Measurements from ENCODE around the gene CRLF1.
A peak's percentile ranks its signal among the peaks of the same experiment; 100 is the strongest.

Gene CRLF1

GRCh38 chr19:18636183-18636968 lies 29.8 kb upstream of the CRLF1 start:
- DNase-seq (ENCODE audit: low read depth in 2 of 2): peak; percentile 95 to 98

- DNase-seq (ENCODE audit: low read depth in 2 of 2): no peak
Observed at GRCh38 chr19:18635831-18636182, 29.2 kb upstream of the CRLF1 start.

- DNase-seq (ENCODE audit: low read depth in 2 of 2): no peak
Observed at GRCh38 chr19:18634612-18635297, 28.2 kb upstream of the CRLF1 start.

- DNase-seq (ENCODE audit: low read depth in 2 of 2): no peak
Observed at GRCh38 chr19:18633321-18633720, 26.7 kb upstream of the CRLF1 start.

- no peak for DNase-seq (ENCODE audit: low read depth in 2 of 2)
Observed at GRCh38 chr19:18629166-18630088, 22.8 kb upstream of the CRLF1 start.

- DNase-seq (ENCODE audit: low read depth in 2 of 2): no peak
Observed at GRCh38 chr19:18626906-18627305, 20.3 kb upstream of the CRLF1 start.

- DNase-seq (ENCODE audit: low read depth in 2 of 2): no peak
Observed at GRCh38 chr19:18620902-18621301, 14.3 kb upstream of the CRLF1 start.

- no peak for DNase-seq (ENCODE audit: low read depth in 2 of 2)
Observed at GRCh38 chr19:18620311-18620710, 13.7 kb upstream of the CRLF1 start.

GRCh38 chr19:18618236-18618635 lies 11.6 kb upstream of the CRLF1 start:
- no peak for DNase-seq (ENCODE audit: low read depth in 2 of 2)

GRCh38 chr19:18617562-18617961 lies 11.0 kb upstream of the CRLF1 start:
- DNase-seq (ENCODE audit: low read depth in 2 of 2): no peak

- DNase-seq (ENCODE audit: low read depth in 2 of 2): no peak
Observed at GRCh38 chr19:18616023-18616422, 9.4 kb upstream of the CRLF1 start.

- no peak for DNase-seq (ENCODE audit: low read depth in 2 of 2)
Observed at GRCh38 chr19:18613589-18614234, 7.1 kb upstream of the CRLF1 start.

GRCh38 chr19:18612772-18613588 lies 6.4 kb upstream of the CRLF1 start, which contains the start of gene TMEM59L:
Gene TMEM59L (plus strand): TSS chr19:18612870. CDS start chr19:18612959, 89 bp downstream.
- peak in 1 of 2 donors; percentile 38 for DNase-seq (ENCODE audit: low read depth in 2 of 2)

GRCh38 chr19:18612051-18612771 lies 5.6 kb upstream of the CRLF1 start:
- DNase-seq (ENCODE audit: low read depth in 2 of 2): no peak

- DNase-seq (ENCODE audit: low read depth in 2 of 2): peak in 1 of 2 donors; percentile 36
Observed at GRCh38 chr19:18611327-18612050, 4.9 kb upstream of the CRLF1 start.

- DNase-seq (ENCODE audit: low read depth in 2 of 2): no peak
Observed at GRCh38 chr19:18610556-18611326, 4.1 kb upstream of the CRLF1 start.

GRCh38 chr19:18610245-18610555 lies 3.6 kb upstream of the CRLF1 start:
- no peak for DNase-seq (ENCODE audit: low read depth in 2 of 2)

GRCh38 chr19:18609717-18610051 lies 3.1 kb upstream of the CRLF1 start:
- no peak for DNase-seq (ENCODE audit: low read depth in 2 of 2)
